Endodermal cell (in vitro differentiated cells): Measurements from ENCODE around the gene ACTL10. TPM values are rescaled to one million over a fixed set of nuclear protein-coding genes. Genes with fewer than 3 reads are reported as not detected.

Experiments used
- DNase-seq: peaks from one replicate; pipeline ENCODE4 v3.0.0-alpha.2; 2017
- H3K27ac ChIP-seq: 2 replicates; pipeline ENCODE4 v1.5.1; 2013; ENCODE audit warnings: mild to moderate bottlenecking, low read depth, low read length, moderate library complexity
- H3K27me3 ChIP-seq: 2 replicates; pipeline ENCODE4 v1.6.1; 2013; ENCODE audit warnings: mild to moderate bottlenecking, low read length, moderate library complexity; ENCODE audit not compliant: insufficient read depth, control insufficient read depth, poor library complexity, severe bottlenecking
- H3K36me3 ChIP-seq: 2 replicates; pipeline ENCODE4 v1.7.0; 2013; ENCODE audit warnings: mild to moderate bottlenecking, low read length, moderate library complexity; ENCODE audit not compliant: control insufficient read depth, insufficient read depth
- H3K4me1 ChIP-seq: one replicate; pipeline ENCODE4 v1.7.0; 2013; ENCODE audit warnings: low read length; ENCODE audit not compliant: control insufficient read depth, insufficient read depth
- H3K4me3 ChIP-seq: 2 replicates; pipeline ENCODE4 v1.5.1; 2013; ENCODE audit warnings: mild to moderate bottlenecking, low read length, moderate library complexity
- H3K9ac ChIP-seq: 2 replicates; pipeline ENCODE4 v1.6.1; 2013; ENCODE audit warnings: mild to moderate bottlenecking, low read length, moderate library complexity; ENCODE audit not compliant: poor library complexity, severe bottlenecking; ENCODE audit errors: extremely low read depth
- H3K9me3 ChIP-seq: 2 replicates; pipeline ENCODE4 v1.6.1; 2013; ENCODE audit warnings: mild to moderate bottlenecking, low read length, moderate library complexity; ENCODE audit not compliant: control insufficient read depth
- H3K27ac Mint-ChIP-seq: 2 replicates; pipeline ENCODE4 v1.8.0; 2020; ENCODE audit warnings: mixed read lengths
- H3K27me3 Mint-ChIP-seq: 2 replicates; pipeline ENCODE4 v1.8.0; 2021; ENCODE audit warnings: mild to moderate bottlenecking, mixed read lengths; ENCODE audit not compliant: insufficient read depth
- H3K36me3 Mint-ChIP-seq: 2 replicates; pipeline ENCODE4 v1.8.0; 2020; ENCODE audit warnings: low read depth, mixed read lengths
- H3K4me1 Mint-ChIP-seq: 2 replicates; pipeline ENCODE4 v1.8.0; 2020; ENCODE audit warnings: mixed read lengths
- H3K4me3 Mint-ChIP-seq: 2 replicates; pipeline ENCODE4 v1.8.0; 2020; ENCODE audit warnings: mild to moderate bottlenecking, moderate library complexity, mixed read lengths
- H3K9me3 Mint-ChIP-seq: 2 replicates; pipeline ENCODE4 v1.8.0; 2020; ENCODE audit warnings: mild to moderate bottlenecking, mixed read lengths
- CTCF ChIP-seq: fragments of 200-600 bp; sonication (generic); conservative IDR thresholded peaks from 2 replicates; pipeline ENCODE4 v1.5.0; 2021; ENCODE audit warnings: antibody characterized with exemption, mild to moderate bottlenecking
- WGBS, 2 experiments: methylation state at CpG; one replicate each; pipeline versions ENCODE4 v1.1.5 to v1.1.7; 2013; ENCODE audit warnings: missing lambda C conversion rate in 2 of 2, mixed read lengths in 1 of 2; ENCODE audit not compliant: insufficient coverage in 1 of 2, insufficient read length in 1 of 2; 5-methylcytosine and 5-hydroxymethylcytosine counted together
- total RNA-seq, 2 donors: library from RNA; stranded (reverse); fragmentation: NEBNext Ultra II Directional in 1 of 2; extraction: Animal tissue kit (Norgen Biotek cat#: 25700) in 1 of 2; gene quantifications; 2 replicates in 1 of 2; 3 replicates in 1 of 2; pipeline ENCODE4 v1.2.1, GENCODE V29; 2021

Gene ACTL10
- total RNA-seq, 2 donors from 2014 or later = 0.42 TPM; not detected in 1

GRCh38 chr20:33635341-33635740 is 31.4 kb upstream of the ACTL10 start:
- Histone ChIP-seq H3K27ac (no peak overlapping the region), H3K4me1 (no peaks in the 10 kb centered on the region), H3K9ac (no peak overlapping the region), H3K36me3 (peaks cover 49% of the 10 kb centered on the region), H3K27me3 (no peaks in the 10 kb centered on the region), H3K4me3 (no peak overlapping the region), H3K9me3 (no peaks in the 10 kb centered on the region)
- Mint-ChIP-seq H3K36me3 (peaks cover 71% of the 10 kb centered on the region), H3K27me3 (no peaks in the 10 kb centered on the region), H3K4me1 (no peaks in the 10 kb centered on the region), H3K4me3 (no peak overlapping the region), H3K27ac (no peak overlapping the region), H3K9me3 (no peaks in the 10 kb centered on the region)
- TF ChIP-seq CTCF = no peak
- DNase-seq = no peak
- 100% methylated on average over 3 of the region's 3 CpGs for WGBS, 2 experiments

- DNase-seq = peak; percentile 46
- no peak overlapping the region for H3K27ac Mint-ChIP-seq
- Histone ChIP-seq H3K4me1 (no peaks in the 10 kb centered on the region), H3K9ac (no peak overlapping the region), H3K36me3 (peaks cover 51% of the 10 kb centered on the region), H3K9me3 (no peaks in the 10 kb centered on the region), H3K27me3 (no peaks in the 10 kb centered on the region), H3K4me3 (no peak overlapping the region), H3K27ac (no peak overlapping the region)
- WGBS, 2 experiments = 88 to 100% methylated on average over 1 of the region's 1 CpG
- peaks cover 67% of the 10 kb centered on the region for H3K36me3 Mint-ChIP-seq
- no peaks in the 10 kb centered on the region for H3K9me3 Mint-ChIP-seq
- no peak overlapping the region for H3K4me3 Mint-ChIP-seq
- no peaks in the 10 kb centered on the region for H3K4me1 Mint-ChIP-seq
- TF ChIP-seq CTCF = no peak
- no peaks in the 10 kb centered on the region for H3K27me3 Mint-ChIP-seq
Measured at GRCh38 chr20:33636776-33637175, 30.0 kb upstream of the ACTL10 start.

- H3K4me1 ChIP-seq = no peaks in the 10 kb centered on the region
- no peak overlapping the region for H3K27ac ChIP-seq
- Mint-ChIP-seq H3K4me1 (no peaks in the 10 kb centered on the region), H3K27me3 (no peaks in the 10 kb centered on the region), H3K9me3 (no peaks in the 10 kb centered on the region), H3K4me3 (no peak overlapping the region), H3K27ac (no peak overlapping the region), H3K36me3 (peaks cover 73% of the 10 kb centered on the region)
- no peak for DNase-seq
- no peaks in the 10 kb centered on the region for H3K27me3 ChIP-seq
- TF ChIP-seq CTCF = no peak
- H3K36me3 ChIP-seq = peaks cover 70% of the 10 kb centered on the region
- WGBS, 2 experiments = 95 to 97% methylated on average over 13 of the region's 13 CpGs
- H3K9ac ChIP-seq = no peak overlapping the region
- no peaks in the 10 kb centered on the region for H3K9me3 ChIP-seq
- H3K4me3 ChIP-seq = no peak overlapping the region
Measured at GRCh38 chr20:33640287-33640686, 26.5 kb upstream of the ACTL10 start.
